ENCODE measurements around the gene KBTBD12. TPM values are rescaled to one million over a fixed set of nuclear protein-coding genes. Genes with fewer than 3 reads are reported as not detected.
"Not testable (repeated sequence)": the region's sequence is repeated elsewhere in the genome, so short reads cannot be mapped to it uniquely, and the experiment has no call there.

The KBTBD12 gene
- total and polyA plus RNA-seq, 7 experiments from 2014 or later = not detected

GRCh38 chr3:127900536-127900935, 14.5 kb upstream of the KBTBD12 start:
- ChIA-PET POLR2A (no interaction called here), CTCF (no interaction called here)
- Histone ChIP-seq H3K4me3 (ENCODE audit: low read length) (no peak overlapping the region), H3K9me3 (ENCODE audit: control insufficient read depth in 2 of 3, low read length in 3 of 3) (no peaks in the 10 kb centered on the region), H3K27me3 (ENCODE audit: control insufficient read depth in 2 of 2, insufficient read depth in 2 of 2, low read length in 2 of 2) (no peaks in the 10 kb centered on the region), H3K36me3 (ENCODE audit: control insufficient read depth in 2 of 3, insufficient read depth in 3 of 3, low read length in 3 of 3) (no peaks in the 10 kb centered on the region), H3K4me1 (ENCODE audit: control insufficient read depth in 2 of 2, insufficient read depth in 2 of 2, low read length in 2 of 2) (no peaks in the 10 kb centered on the region), H3K27ac (ENCODE audit: low read depth, low read length) (no peak overlapping the region)
- DNase-seq = no peak
- intact Hi-C loops (cut with micrococcal nuclease) = no loop called here
- Mint-ChIP-seq H3K4me3 (no peak overlapping the region), H3K27ac (no peak overlapping the region), H3K9me3 (peaks cover 0 to 16% (median 8%) of the 10 kb centered on the region in 11 donors), H3K4me1 (peaks cover 0 to 1% (median 0%) of the 10 kb centered on the region in 7 donors), H3K27me3 (peaks cover 2 to 26% (median 18%) of the 10 kb centered on the region in 5 donors), H3K36me3 (peaks cover 0 to 20% (median 9%) of the 10 kb centered on the region in 5 donors)
- no peak for ATAC-seq

GRCh38 chr3:127902486-127902885, 12.5 kb upstream of the KBTBD12 start:
- H3K27me3 ChIP-seq (ENCODE audit: control insufficient read depth in 2 of 2, insufficient read depth in 2 of 2, low read length in 2 of 2) = no peaks in the 10 kb centered on the region
- no peak overlapping the region for H3K4me3 ChIP-seq (ENCODE audit: low read length)
- ATAC-seq (no peak), DNase-seq (no peak)
- peaks cover 5 to 40% (median 27%) of the 10 kb centered on the region in 5 donors for H3K27me3 Mint-ChIP-seq
- no peak overlapping the region for H3K27ac ChIP-seq (ENCODE audit: low read depth, low read length)
- H3K9me3 Mint-ChIP-seq = peaks cover 0 to 16% (median 9%) of the 10 kb centered on the region in 11 donors
- ChIA-PET CTCF (no interaction called here), POLR2A (no interaction called here)
- H3K9me3 ChIP-seq (ENCODE audit: control insufficient read depth in 2 of 3, low read length in 3 of 3) = no peaks in the 10 kb centered on the region
- no peaks in the 10 kb centered on the region for H3K4me1 ChIP-seq (ENCODE audit: control insufficient read depth in 2 of 2, insufficient read depth in 2 of 2, low read length in 2 of 2)
- peaks cover 0 to 20% (median 9%) of the 10 kb centered on the region in 5 donors for H3K36me3 Mint-ChIP-seq
- H3K36me3 ChIP-seq (ENCODE audit: control insufficient read depth in 2 of 3, insufficient read depth in 3 of 3, low read length in 3 of 3) = no peaks in the 10 kb centered on the region
- peaks cover 0 to 1% (median 0%) of the 10 kb centered on the region in 7 donors for H3K4me1 Mint-ChIP-seq
- no peak overlapping the region for H3K27ac Mint-ChIP-seq
- no peak overlapping the region for H3K4me3 Mint-ChIP-seq
- intact Hi-C loops (cut with micrococcal nuclease) = no loop called here

- Mint-ChIP-seq H3K27me3 (peaks cover 5 to 42% (median 34%) of the 10 kb centered on the region in 5 donors), H3K27ac (no peak overlapping the region), H3K36me3 (peaks cover 0 to 20% (median 9%) of the 10 kb centered on the region in 5 donors), H3K4me1 (peaks cover 0 to 1% (median 0%) of the 10 kb centered on the region in 7 donors), H3K9me3 (peaks cover 0 to 16% (median 9%) of the 10 kb centered on the region in 11 donors), H3K4me3 (no peak overlapping the region)
- intact Hi-C loops (cut with micrococcal nuclease) = no loop called here
- Histone ChIP-seq H3K4me1 (ENCODE audit: control insufficient read depth in 2 of 2, insufficient read depth in 2 of 2, low read length in 2 of 2) (no peaks in the 10 kb centered on the region), H3K27ac (ENCODE audit: low read depth, low read length) (no peak overlapping the region), H3K36me3 (ENCODE audit: control insufficient read depth in 2 of 3, insufficient read depth in 3 of 3, low read length in 3 of 3) (no peaks in the 10 kb centered on the region), H3K27me3 (ENCODE audit: control insufficient read depth in 2 of 2, insufficient read depth in 2 of 2, low read length in 2 of 2) (no peaks in the 10 kb centered on the region), H3K9me3 (ENCODE audit: control insufficient read depth in 2 of 3, low read length in 3 of 3) (no peaks in the 10 kb centered on the region), H3K4me3 (ENCODE audit: low read length) (no peak overlapping the region)
- DNase-seq (no peak), ATAC-seq (no peak)
- CTCF ChIA-PET = no interaction called here
- POLR2A ChIA-PET = no interaction called here
Observed at GRCh38 chr3:127903611-127904375, 11.2 kb upstream of the KBTBD12 start.

GRCh38 chr3:127905556-127905955, 9.5 kb upstream of the KBTBD12 start:
- Mint-ChIP-seq H3K4me3 (no peak overlapping the region), H3K36me3 (peaks cover 0 to 20% (median 9%) of the 10 kb centered on the region in 5 donors), H3K9me3 (peaks cover 0 to 16% (median 9%) of the 10 kb centered on the region in 11 donors), H3K4me1 (no peaks in the 10 kb centered on the region), H3K27ac (no peak overlapping the region), H3K27me3 (peaks cover 5 to 46% (median 45%) of the 10 kb centered on the region in 5 donors)
- DNase-seq (no peak), ATAC-seq (no peak)
- intact Hi-C loops (cut with micrococcal nuclease) = no loop called here
- H3K9me3 ChIP-seq (ENCODE audit: control insufficient read depth in 2 of 3, low read length in 3 of 3) = no peaks in the 10 kb centered on the region
- no peaks in the 10 kb centered on the region for H3K36me3 ChIP-seq (ENCODE audit: control insufficient read depth in 2 of 3, insufficient read depth in 3 of 3, low read length in 3 of 3)
- no peaks in the 10 kb centered on the region for H3K4me1 ChIP-seq (ENCODE audit: control insufficient read depth in 2 of 2, insufficient read depth in 2 of 2, low read length in 2 of 2)
- no peaks in the 10 kb centered on the region for H3K27me3 ChIP-seq (ENCODE audit: control insufficient read depth in 2 of 2, insufficient read depth in 2 of 2, low read length in 2 of 2)
- H3K4me3 ChIP-seq (ENCODE audit: low read length) = no peak overlapping the region
- CTCF ChIA-PET = no interaction called here
- no peak overlapping the region for H3K27ac ChIP-seq (ENCODE audit: low read depth, low read length)
- POLR2A ChIA-PET = no interaction called here

- intact Hi-C loops (cut with micrococcal nuclease); H3K4me3 Mint-ChIP-seq; H3K4me3 ChIP-seq (ENCODE audit: low read length); H3K4me1 Mint-ChIP-seq; H3K27me3 ChIP-seq (ENCODE audit: control insufficient read depth in 2 of 2, insufficient read depth in 2 of 2, low read length in 2 of 2); H3K27ac Mint-ChIP-seq; H3K27ac ChIP-seq (ENCODE audit: low read depth, low read length); H3K9me3 ChIP-seq (ENCODE audit: control insufficient read depth in 2 of 3, low read length in 3 of 3); CTCF ChIA-PET; H3K36me3 ChIP-seq (ENCODE audit: control insufficient read depth in 2 of 3, insufficient read depth in 3 of 3, low read length in 3 of 3); POLR2A ChIA-PET; DNase-seq; H3K4me1 ChIP-seq (ENCODE audit: control insufficient read depth in 2 of 2, insufficient read depth in 2 of 2, low read length in 2 of 2); ATAC-seq: not testable (repeated sequence)
- H3K27me3 Mint-ChIP-seq = peaks cover 12 to 55% (median 53%) of the 10 kb centered on the region in 5 donors
- H3K36me3 Mint-ChIP-seq = peaks cover 0 to 20% (median 9%) of the 10 kb centered on the region in 5 donors
- peaks cover 0 to 16% (median 9%) of the 10 kb centered on the region in 11 donors for H3K9me3 Mint-ChIP-seq
Observed at GRCh38 chr3:127906653-127907052, 8.4 kb upstream of the KBTBD12 start.

- no peak for DNase-seq
- Histone ChIP-seq H3K27me3 (ENCODE audit: control insufficient read depth in 2 of 2, insufficient read depth in 2 of 2, low read length in 2 of 2) (no peaks in the 10 kb centered on the region), H3K4me1 (ENCODE audit: control insufficient read depth in 2 of 2, insufficient read depth in 2 of 2, low read length in 2 of 2) (no peaks in the 10 kb centered on the region), H3K4me3 (ENCODE audit: low read length) (no peak overlapping the region), H3K27ac (ENCODE audit: low read depth, low read length) (no peak overlapping the region), H3K36me3 (ENCODE audit: control insufficient read depth in 2 of 3, insufficient read depth in 3 of 3, low read length in 3 of 3) (no peaks in the 10 kb centered on the region), H3K9me3 (ENCODE audit: control insufficient read depth in 2 of 3, low read length in 3 of 3) (no peaks in the 10 kb centered on the region)
- peaks cover 20 to 68% (median 62%) of the 10 kb centered on the region in 5 donors for H3K27me3 Mint-ChIP-seq
- POLR2A ChIA-PET = no interaction called here
- no peak overlapping the region for H3K27ac Mint-ChIP-seq
- H3K36me3 Mint-ChIP-seq = peaks cover 0 to 16% (median 9%) of the 10 kb centered on the region in 5 donors
- H3K4me1 Mint-ChIP-seq = no peaks in the 10 kb centered on the region
- H3K9me3 Mint-ChIP-seq = peaks cover 0 to 16% (median 9%) of the 10 kb centered on the region in 11 donors
- CTCF ChIA-PET = no interaction called here
- no peak overlapping the region for H3K4me3 Mint-ChIP-seq
- intact Hi-C loops (cut with micrococcal nuclease) = no loop called here
- ATAC-seq = peak; percentile 74
Observed at GRCh38 chr3:127908202-127908601, 6.8 kb upstream of the KBTBD12 start.

GRCh38 chr3:127908951-127909350, 6.1 kb upstream of the KBTBD12 start:
- no peak for ATAC-seq
- no peak overlapping the region for H3K27ac Mint-ChIP-seq
- H3K4me1 Mint-ChIP-seq = no peaks in the 10 kb centered on the region
- H3K9me3 Mint-ChIP-seq = peaks cover 0 to 21% (median 11%) of the 10 kb centered on the region in 11 donors
- no peaks in the 10 kb centered on the region for H3K36me3 ChIP-seq (ENCODE audit: control insufficient read depth in 2 of 3, insufficient read depth in 3 of 3, low read length in 3 of 3)
- peaks cover 0 to 14% (median 8%) of the 10 kb centered on the region in 5 donors for H3K36me3 Mint-ChIP-seq
- no peaks in the 10 kb centered on the region for H3K27me3 ChIP-seq (ENCODE audit: control insufficient read depth in 2 of 2, insufficient read depth in 2 of 2, low read length in 2 of 2)
- no peaks in the 10 kb centered on the region for H3K4me1 ChIP-seq (ENCODE audit: control insufficient read depth in 2 of 2, insufficient read depth in 2 of 2, low read length in 2 of 2)
- H3K4me3 ChIP-seq (ENCODE audit: low read length) = no peak overlapping the region
- no peaks in the 10 kb centered on the region for H3K9me3 ChIP-seq (ENCODE audit: control insufficient read depth in 2 of 3, low read length in 3 of 3)
- ChIA-PET CTCF (no interaction called here), POLR2A (no interaction called here)
- no peak overlapping the region for H3K27ac ChIP-seq (ENCODE audit: low read depth, low read length)
- no peak overlapping the region for H3K4me3 Mint-ChIP-seq
- peaks cover 28 to 71% (median 62%) of the 10 kb centered on the region in 5 donors for H3K27me3 Mint-ChIP-seq
- intact Hi-C loops (cut with micrococcal nuclease) = no loop called here
- no peak for DNase-seq
